Right renal pelvis (tissue), 4 donors: ENCODE measurements around the gene UPF2. TPM values are rescaled to one million over a fixed set of nuclear protein-coding genes. Genes with fewer than 3 reads are reported as not detected.
A peak's percentile ranks its signal among the peaks of the same experiment; 100 is the strongest.

Experiments
- DNase-seq, 4 donors: peaks; one replicate each; pipeline ENCODE4 v3.0.0-alpha.2; 2013; ENCODE audit warnings: low read depth in 4 of 4, low spot score in 3 of 4, missing footprints in 1 of 4
- polyA plus RNA-seq, 4 donors: library from polyadenylated mRNA; unstranded; fragments of 120-200 nt; gene quantifications; one replicate each; pipeline ENCODE4 v1.2.1, GENCODE V29; 2013; ENCODE audit not compliant: insufficient read length in 4 of 4

UPF2 gene
- polyA plus RNA-seq, 4 donors = 32.0 to 41.0 (median 37.8) TPM

DNA sequence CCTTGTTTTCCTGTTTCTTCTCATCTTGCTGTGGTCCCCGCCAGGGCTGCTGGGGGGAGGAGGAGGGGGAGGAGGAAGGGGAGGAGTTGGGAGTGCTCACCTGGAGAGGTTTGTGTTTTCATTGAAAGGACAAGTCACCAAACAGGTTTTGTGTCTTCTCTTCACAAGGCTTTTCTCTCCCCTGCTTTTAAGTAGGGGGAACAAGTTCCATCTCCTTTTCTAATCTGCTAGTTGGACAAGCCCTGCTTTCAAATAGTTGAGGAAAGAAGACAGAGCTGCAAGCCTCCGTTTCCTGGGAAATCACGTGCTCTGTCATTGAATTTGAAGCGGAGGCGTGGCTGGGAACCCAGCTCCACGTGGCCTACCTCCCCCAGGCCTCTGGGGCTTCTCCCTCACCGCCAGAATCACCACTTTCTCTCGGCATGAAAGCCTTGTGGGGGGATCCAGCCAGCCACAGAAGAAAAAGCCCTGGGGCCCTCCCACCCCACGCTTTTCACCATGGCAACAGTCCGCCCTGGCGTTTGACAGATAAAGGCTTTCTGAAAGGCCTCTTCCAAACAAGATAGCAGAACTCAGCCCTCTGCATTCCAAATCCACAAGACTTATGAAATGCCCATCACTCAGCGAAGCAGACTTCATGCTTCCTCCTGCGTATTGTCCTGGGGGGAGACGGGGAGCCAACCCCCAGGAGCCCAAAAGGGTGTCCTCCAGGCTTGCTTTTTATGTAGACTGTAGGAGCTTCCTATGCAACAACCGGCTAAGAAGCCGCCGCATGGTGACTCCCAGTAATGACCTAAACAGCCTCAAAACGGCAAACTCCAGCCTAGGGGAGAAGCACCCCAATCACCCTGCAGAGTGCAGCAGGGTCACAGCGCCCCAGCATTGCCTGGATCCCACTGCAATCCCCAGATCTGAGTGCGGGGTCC lies 167.8 kb downstream of the UPF2 start:
- DNase-seq = peak; percentile 52 to 70 (median 57)

DNA sequence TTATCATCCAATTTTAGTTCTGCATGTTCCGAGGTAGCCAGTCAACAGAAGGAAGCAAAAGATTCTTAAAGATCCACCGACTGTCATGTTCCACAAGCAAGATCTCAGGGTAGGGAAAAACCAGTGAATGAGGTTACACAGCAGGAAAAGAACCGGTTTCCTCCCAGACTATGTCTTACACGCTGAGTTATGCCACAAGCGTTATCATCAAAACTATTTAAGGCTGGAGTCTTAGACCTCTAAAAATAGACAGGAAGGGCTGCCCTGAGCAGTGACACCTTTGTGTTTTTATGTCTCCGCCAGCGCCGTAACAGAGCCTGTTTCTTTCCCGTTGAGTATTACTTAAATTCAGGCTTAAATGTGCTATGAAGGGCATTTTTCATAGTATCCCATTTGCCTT lies 171.1 kb downstream of the UPF2 start:
- DNase-seq = no peak

DNA sequence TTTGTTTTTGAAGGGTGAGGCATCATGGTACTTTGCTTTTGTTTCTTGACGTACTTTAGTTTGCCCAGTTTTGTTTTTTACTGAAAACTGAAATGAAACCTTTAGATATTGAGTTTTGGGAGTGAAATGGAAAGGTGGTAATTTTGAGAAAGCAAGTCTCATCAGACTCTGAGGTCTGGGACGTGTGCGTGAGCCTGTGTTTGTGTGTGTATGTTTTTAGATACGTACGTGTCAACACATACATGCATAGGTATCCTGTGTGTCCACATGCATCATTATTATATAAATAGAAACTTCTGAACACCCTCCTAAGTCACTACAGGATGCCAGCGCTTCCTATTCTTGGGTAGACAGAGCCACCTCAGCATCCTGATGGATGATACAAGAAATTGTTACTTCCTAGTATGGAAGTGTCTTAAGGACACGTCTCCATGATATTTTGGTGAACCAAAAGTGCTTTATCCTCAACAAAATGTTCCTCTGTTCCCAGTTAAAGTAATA lies 171.7 kb downstream of the UPF2 start:
- DNase-seq = no peak

DNA sequence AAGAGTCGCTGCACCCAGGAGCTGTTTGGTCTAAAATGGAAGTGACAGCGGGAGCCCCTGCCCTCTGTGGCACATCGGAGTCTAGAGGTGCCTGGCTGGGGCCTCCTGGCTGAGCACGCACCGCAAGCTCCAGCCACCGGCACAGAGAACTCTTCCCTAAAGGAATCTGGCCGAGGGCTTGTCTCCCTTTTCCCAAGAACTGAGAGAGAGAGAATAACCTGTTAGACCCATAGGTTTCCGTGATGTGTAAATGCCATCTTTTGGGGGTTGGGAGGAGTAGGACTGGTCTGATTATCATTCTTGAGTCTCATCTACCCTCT lies 172.2 kb downstream of the UPF2 start:
- no peak for DNase-seq

Other genes with a start within 250 kb of the UPF2 start
- gene PROSER2, start 219.5 kb downstream of the UPF2 start, polyA plus RNA-seq = 1 to 10 TPM; 5.1 to 6.6 (median 6.1) TPM
- 10 to 100 TPM; 27.8 to 41.3 (median 32.0) TPM for gene DHTKD1, start 26.1 kb upstream of the UPF2 start, polyA plus RNA-seq
- 10 to 100 TPM; 11.0 to 17.2 (median 14.1) TPM for gene SEC61A2, start 86.9 kb upstream of the UPF2 start, polyA plus RNA-seq
- gene NUDT5, start 153.1 kb upstream of the UPF2 start, polyA plus RNA-seq = 10 to 100 TPM; 71.6 to 76.1 (median 73.6) TPM
- gene CDC123, start 153.4 kb upstream of the UPF2 start, polyA plus RNA-seq = 100 to 1,000 TPM; 122 to 145 (median 136) TPM